H1 (cell line): ENCODE measurements around the gene C16orf46. TPM values are rescaled to one million over a fixed set of nuclear protein-coding genes. Genes with fewer than 3 reads are reported as not detected.

ENCODE experiments used
- TAF7 ChIP-seq: optimal IDR thresholded peaks from 2 replicates; pipeline ENCODE3; 2011; ENCODE audit warnings: low read depth, mild to moderate bottlenecking, inconsistent platforms, low read length, moderate library complexity, borderline replicate concordance
- polyA plus RNA-seq, 7 experiments: library from polyadenylated mRNA; depleted of rRNA in 3 of 7; stranded (reverse) in 5 of 7; unstranded in 2 of 7; fragments of >200 nt in 5 of 7; fragments of 200-250 nt in 2 of 7; gene quantifications; 1 replicate in 5 of 7; 2 replicates in 1 of 7; 4 replicates in 1 of 7; pipeline versions ENCODE4 v1.2.1 to v1.2.3, GENCODE V29; 2011 to 2013; ENCODE audit warnings: missing spikeins in 2 of 7, mixed read lengths in 2 of 7
- total RNA-seq: library from RNA; stranded (reverse); fragmentation: NEBNext Ultra II Directional; extraction: Animal tissue kit (Norgen Biotek cat#: 25700); gene quantifications from 2 replicates; pipeline ENCODE4 v1.2.1, GENCODE V29; 2021
- TF ChIP-seq, protein P1 (sequence below): fragments of 300-600 bp; sonication (generic); IDR thresholded peaks from 2 replicates; pipeline ENCODE4 v1.7.1; 2012; ENCODE audit warnings: low read length, moderate library complexity, mild to moderate bottlenecking, inconsistent platforms; ENCODE audit not compliant: insufficient replicate concordance

The C16orf46 gene
- total and polyA plus RNA-seq, 2 of the 8 experiments (the other 6 are each of a cell fraction or from before 2014, with no cell fraction given) = 0.48 to 0.60 TPM

GRCh38 chr16:81095953-81096714 lies 19.1 kb upstream of the C16orf46 start, which contains the start of gene GCSH (continued):
- TF ChIP-seq, protein P1, sequence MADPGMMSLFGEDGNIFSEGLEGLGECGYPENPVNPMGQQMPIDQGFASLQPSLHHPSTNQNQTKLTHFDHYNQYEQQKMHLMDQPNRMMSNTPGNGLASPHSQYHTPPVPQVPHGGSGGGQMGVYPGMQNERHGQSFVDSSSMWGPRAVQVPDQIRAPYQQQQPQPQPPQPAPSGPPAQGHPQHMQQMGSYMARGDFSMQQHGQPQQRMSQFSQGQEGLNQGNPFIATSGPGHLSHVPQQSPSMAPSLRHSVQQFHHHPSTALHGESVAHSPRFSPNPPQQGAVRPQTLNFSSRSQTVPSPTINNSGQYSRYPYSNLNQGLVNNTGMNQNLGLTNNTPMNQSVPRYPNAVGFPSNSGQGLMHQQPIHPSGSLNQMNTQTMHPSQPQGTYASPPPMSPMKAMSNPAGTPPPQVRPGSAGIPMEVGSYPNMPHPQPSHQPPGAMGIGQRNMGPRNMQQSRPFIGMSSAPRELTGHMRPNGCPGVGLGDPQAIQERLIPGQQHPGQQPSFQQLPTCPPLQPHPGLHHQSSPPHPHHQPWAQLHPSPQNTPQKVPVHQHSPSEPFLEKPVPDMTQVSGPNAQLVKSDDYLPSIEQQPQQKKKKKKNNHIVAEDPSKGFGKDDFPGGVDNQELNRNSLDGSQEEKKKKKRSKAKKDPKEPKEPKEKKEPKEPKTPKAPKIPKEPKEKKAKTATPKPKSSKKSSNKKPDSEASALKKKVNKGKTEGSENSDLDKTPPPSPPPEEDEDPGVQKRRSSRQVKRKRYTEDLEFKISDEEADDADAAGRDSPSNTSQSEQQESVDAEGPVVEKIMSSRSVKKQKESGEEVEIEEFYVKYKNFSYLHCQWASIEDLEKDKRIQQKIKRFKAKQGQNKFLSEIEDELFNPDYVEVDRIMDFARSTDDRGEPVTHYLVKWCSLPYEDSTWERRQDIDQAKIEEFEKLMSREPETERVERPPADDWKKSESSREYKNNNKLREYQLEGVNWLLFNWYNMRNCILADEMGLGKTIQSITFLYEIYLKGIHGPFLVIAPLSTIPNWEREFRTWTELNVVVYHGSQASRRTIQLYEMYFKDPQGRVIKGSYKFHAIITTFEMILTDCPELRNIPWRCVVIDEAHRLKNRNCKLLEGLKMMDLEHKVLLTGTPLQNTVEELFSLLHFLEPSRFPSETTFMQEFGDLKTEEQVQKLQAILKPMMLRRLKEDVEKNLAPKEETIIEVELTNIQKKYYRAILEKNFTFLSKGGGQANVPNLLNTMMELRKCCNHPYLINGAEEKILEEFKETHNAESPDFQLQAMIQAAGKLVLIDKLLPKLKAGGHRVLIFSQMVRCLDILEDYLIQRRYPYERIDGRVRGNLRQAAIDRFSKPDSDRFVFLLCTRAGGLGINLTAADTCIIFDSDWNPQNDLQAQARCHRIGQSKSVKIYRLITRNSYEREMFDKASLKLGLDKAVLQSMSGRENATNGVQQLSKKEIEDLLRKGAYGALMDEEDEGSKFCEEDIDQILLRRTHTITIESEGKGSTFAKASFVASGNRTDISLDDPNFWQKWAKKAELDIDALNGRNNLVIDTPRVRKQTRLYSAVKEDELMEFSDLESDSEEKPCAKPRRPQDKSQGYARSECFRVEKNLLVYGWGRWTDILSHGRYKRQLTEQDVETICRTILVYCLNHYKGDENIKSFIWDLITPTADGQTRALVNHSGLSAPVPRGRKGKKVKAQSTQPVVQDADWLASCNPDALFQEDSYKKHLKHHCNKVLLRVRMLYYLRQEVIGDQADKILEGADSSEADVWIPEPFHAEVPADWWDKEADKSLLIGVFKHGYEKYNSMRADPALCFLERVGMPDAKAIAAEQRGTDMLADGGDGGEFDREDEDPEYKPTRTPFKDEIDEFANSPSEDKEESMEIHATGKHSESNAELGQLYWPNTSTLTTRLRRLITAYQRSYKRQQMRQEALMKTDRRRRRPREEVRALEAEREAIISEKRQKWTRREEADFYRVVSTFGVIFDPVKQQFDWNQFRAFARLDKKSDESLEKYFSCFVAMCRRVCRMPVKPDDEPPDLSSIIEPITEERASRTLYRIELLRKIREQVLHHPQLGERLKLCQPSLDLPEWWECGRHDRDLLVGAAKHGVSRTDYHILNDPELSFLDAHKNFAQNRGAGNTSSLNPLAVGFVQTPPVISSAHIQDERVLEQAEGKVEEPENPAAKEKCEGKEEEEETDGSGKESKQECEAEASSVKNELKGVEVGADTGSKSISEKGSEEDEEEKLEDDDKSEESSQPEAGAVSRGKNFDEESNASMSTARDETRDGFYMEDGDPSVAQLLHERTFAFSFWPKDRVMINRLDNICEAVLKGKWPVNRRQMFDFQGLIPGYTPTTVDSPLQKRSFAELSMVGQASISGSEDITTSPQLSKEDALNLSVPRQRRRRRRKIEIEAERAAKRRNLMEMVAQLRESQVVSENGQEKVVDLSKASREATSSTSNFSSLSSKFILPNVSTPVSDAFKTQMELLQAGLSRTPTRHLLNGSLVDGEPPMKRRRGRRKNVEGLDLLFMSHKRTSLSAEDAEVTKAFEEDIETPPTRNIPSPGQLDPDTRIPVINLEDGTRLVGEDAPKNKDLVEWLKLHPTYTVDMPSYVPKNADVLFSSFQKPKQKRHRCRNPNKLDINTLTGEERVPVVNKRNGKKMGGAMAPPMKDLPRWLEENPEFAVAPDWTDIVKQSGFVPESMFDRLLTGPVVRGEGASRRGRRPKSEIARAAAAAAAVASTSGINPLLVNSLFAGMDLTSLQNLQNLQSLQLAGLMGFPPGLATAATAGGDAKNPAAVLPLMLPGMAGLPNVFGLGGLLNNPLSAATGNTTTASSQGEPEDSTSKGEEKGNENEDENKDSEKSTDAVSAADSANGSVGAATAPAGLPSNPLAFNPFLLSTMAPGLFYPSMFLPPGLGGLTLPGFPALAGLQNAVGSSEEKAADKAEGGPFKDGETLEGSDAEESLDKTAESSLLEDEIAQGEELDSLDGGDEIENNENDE = no peak
- no peak for TF ChIP-seq TAF7
